GM23248 (cell line): Measurements from ENCODE around the gene FAM234A. TPM values are rescaled to one million over a fixed set of nuclear protein-coding genes. Genes with fewer than 3 reads are reported as not detected.

Source experiments
- DNase-seq: peaks from one replicate; pipeline ENCODE4 v3.0.0-alpha.2; 2015
- H2AFZ ChIP-seq: fragments of 200-600 bp; sonication (generic); 2 replicates; pipeline ENCODE4 v1.6.1; 2016; ENCODE audit warnings: antibody characterized with exemption
- H3F3A ChIP-seq: fragments of 200-600 bp; sonication (generic); 2 replicates; pipeline ENCODE4 v1.6.1; 2016; ENCODE audit warnings: mild to moderate bottlenecking, antibody characterized with exemption, mixed run types; ENCODE audit not compliant: insufficient read depth
- H3K27ac ChIP-seq: fragments of 200-600 bp; sonication (generic); 2 replicates; pipeline ENCODE4 v1.5.1; 2016; ENCODE audit warnings: mild to moderate bottlenecking
- H3K27me3 ChIP-seq: fragments of 200-600 bp; sonication (generic); replicated peaks from 2 replicates; pipeline ENCODE4 v1.6.1; 2016; ENCODE audit warnings: mild to moderate bottlenecking; ENCODE audit not compliant: insufficient read depth
- H3K36me3 ChIP-seq: fragments of 200-600 bp; sonication (generic); 2 replicates; pipeline ENCODE4 v1.6.1; 2016; ENCODE audit warnings: low read depth, mild to moderate bottlenecking
- H3K4me1 ChIP-seq: fragments of 200-600 bp; sonication (generic); 2 replicates; pipeline ENCODE4 v1.6.1; 2016; ENCODE audit warnings: mild to moderate bottlenecking; ENCODE audit not compliant: insufficient read depth
- H3K4me2 ChIP-seq: fragments of 200-600 bp; sonication (generic); one replicate; pipeline ENCODE4 v1.6.1; 2016; ENCODE audit warnings: mild to moderate bottlenecking; ENCODE audit not compliant: unreplicated experiment
- H3K4me3 ChIP-seq: fragments of 200-600 bp; sonication (generic); 2 replicates; pipeline ENCODE4 v1.5.1; 2016; ENCODE audit warnings: mild to moderate bottlenecking
- H3K79me2 ChIP-seq: fragments of 200-600 bp; sonication (generic); 2 replicates; pipeline ENCODE4 v1.6.1; 2016; ENCODE audit warnings: mild to moderate bottlenecking; ENCODE audit not compliant: insufficient read depth
- H3K9ac ChIP-seq: fragments of 200-600 bp; sonication (generic); 2 replicates; pipeline ENCODE4 v1.6.1; 2016; ENCODE audit warnings: mild to moderate bottlenecking
- H3K9me2 ChIP-seq: fragments of 200-600 bp; sonication (generic); 2 replicates; pipeline ENCODE4 v1.6.1; 2016; ENCODE audit warnings: mixed run types, mild to moderate bottlenecking, moderate library complexity; ENCODE audit not compliant: insufficient read depth
- H3K9me3 ChIP-seq: fragments of 200-600 bp; sonication (generic); one replicate; pipeline ENCODE4 v1.6.1; 2017; ENCODE audit warnings: low read depth
- H4K20me1 ChIP-seq: fragments of 200-600 bp; sonication (generic); 2 replicates; pipeline ENCODE4 v1.6.0; 2016; ENCODE audit not compliant: insufficient read depth
- EZH2 ChIP-seq: fragments of 200-600 bp; sonication (generic); IDR thresholded peaks from 2 replicates; pipeline ENCODE4 v1.6.1; 2018; ENCODE audit warnings: antibody characterized with exemption, mild to moderate bottlenecking; ENCODE audit not compliant: insufficient read depth, poor library complexity, severe bottlenecking
- EZH2phosphoT487 ChIP-seq: fragments of 200-600 bp; sonication (generic); IDR thresholded peaks from 2 replicates; pipeline ENCODE4 v1.6.1; 2018; ENCODE audit warnings: antibody characterized with exemption, moderate library complexity, mild to moderate bottlenecking, low read depth; ENCODE audit not compliant: insufficient read depth
- WGBS, 2 experiments: methylation state at CpG; one replicate each; pipeline ENCODE4 v1.1.6; 2015 to 2017; ENCODE audit warnings: low lambda C conversion rate in 2 of 2, low coverage in 1 of 2; ENCODE audit errors: missing lambda C conversion rate in 2 of 2; 5-methylcytosine and 5-hydroxymethylcytosine counted together
- in situ Hi-C: fragments of 300-500 bp; cut with MboI; formaldehyde crosslinking; loops from 2 replicates; pipeline ENCODE4 v1.15.0; 2020
- polyA plus RNA-seq: library from polyadenylated mRNA; unstranded; fragments of >200 nt; fragmentation: Nextera tagmentation; extraction: Ambion mirVana; gene quantifications from 2 replicates; pipeline ENCODE4 v1.2.1, GENCODE V29; 2016
- total RNA-seq: library from RNA; depleted of rRNA; stranded (reverse); fragments of >200 nt; shearing (Covaris generic); gene quantifications from 2 replicates; pipeline ENCODE4 v1.2.3, GENCODE V29; 2014

The FAM234A gene
- total and polyA plus RNA-seq, 2 experiments from 2014 or later: 113 to 165 TPM

DNA sequence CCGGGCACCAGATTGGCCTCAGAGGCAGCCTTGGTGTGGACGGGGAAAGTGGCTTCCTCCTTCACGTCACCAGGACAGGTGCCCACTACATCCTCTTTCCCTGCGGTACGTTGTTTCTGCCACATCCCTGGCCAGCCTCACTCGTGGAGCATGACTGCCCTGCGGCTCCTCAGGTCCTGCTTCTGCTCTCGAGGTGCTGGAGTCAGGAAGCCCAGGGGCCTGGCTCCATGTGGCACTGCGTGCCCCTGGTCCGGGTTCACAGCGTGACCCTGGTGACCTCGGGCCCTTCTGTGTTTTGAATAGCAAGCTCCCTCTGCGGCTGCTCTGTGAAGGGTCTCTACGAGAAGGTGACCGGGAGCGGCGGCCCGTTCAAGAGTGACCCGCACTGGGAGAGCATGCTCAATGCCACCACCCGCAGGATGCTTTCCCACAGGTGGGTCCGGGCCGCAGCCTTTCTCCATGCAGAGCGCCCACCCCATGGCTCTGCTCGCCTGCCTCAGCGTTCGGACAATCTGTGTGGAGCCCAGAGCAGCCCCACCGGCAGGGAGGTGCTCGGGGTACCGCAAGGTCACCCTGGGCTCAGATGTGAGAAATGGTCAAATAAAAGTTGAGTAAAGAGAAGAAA lies 27.6 kb downstream of the FAM234A start:
- in situ Hi-C loops: no loop called here
- Histone ChIP-seq H2AFZ (no peak overlapping the region), H3K36me3 (no peaks in the 10 kb centered on the region), H3K4me2 (no peak overlapping the region), H3K9ac (no peak overlapping the region), H3K27me3 (no peaks in the 10 kb centered on the region), H3K9me2 (no peaks in the 10 kb centered on the region), H3K27ac (no peak overlapping the region), H3K4me1 (no peaks in the 10 kb centered on the region), H3K9me3 (no peaks in the 10 kb centered on the region), H4K20me1 (no peaks in the 10 kb centered on the region), H3K4me3 (no peak overlapping the region), H3K79me2 (no peaks in the 10 kb centered on the region), H3F3A (no peaks in the 10 kb centered on the region)
- 96 to 97% methylated on average over 29 of the region's 29 CpGs for WGBS, 2 experiments
- DNase-seq: no peak
- TF ChIP-seq EZH2phosphoT487: no peak
- TF ChIP-seq EZH2: no peak

DNA sequence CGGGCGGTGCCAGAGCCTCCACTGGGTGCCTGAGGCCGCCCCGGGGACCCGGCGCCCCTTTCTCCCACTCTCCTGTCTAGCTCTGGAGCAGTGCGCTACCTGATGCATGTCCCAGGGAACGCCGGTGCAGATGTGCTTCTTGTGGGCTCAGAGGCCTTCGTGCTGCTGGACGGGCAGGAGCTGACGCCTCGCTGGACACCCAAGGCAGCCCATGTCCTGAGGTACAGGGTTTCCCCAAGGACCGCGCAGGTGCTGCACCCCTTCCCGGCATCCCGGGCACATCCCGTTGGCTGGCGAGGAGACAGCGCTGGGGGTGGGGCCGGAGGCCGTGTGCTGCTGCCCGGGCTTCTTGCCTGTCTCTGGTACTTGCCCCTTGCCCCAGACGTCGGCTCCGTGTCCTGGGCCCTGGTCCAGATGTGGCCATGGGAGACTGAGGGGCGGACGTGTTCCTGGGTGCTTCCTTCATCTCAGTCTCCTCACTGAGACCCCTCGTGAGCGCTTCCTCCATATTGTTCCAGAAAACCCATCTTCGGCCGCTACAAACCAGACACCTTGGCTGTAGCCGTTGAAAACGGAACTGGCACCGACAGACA lies 28.7 kb downstream of the FAM234A start:
- Histone ChIP-seq H3K27ac (no peak overlapping the region), H3K9me3 (no peaks in the 10 kb centered on the region), H3K4me3 (no peak overlapping the region), H3K36me3 (no peaks in the 10 kb centered on the region), H3K27me3 (no peaks in the 10 kb centered on the region), H2AFZ (no peak overlapping the region), H3F3A (no peaks in the 10 kb centered on the region), H3K9ac (no peak overlapping the region), H3K9me2 (no peaks in the 10 kb centered on the region), H3K4me2 (no peak overlapping the region), H3K79me2 (no peaks in the 10 kb centered on the region), H3K4me1 (no peaks in the 10 kb centered on the region), H4K20me1 (no peaks in the 10 kb centered on the region)
- TF ChIP-seq EZH2phosphoT487 (no peak), EZH2 (no peak)
- no peak for DNase-seq
- in situ Hi-C loops: no loop called here
- WGBS, 2 experiments: 93 to 95% methylated on average over 29 to 35 of the region's 35 CpGs

DNA sequence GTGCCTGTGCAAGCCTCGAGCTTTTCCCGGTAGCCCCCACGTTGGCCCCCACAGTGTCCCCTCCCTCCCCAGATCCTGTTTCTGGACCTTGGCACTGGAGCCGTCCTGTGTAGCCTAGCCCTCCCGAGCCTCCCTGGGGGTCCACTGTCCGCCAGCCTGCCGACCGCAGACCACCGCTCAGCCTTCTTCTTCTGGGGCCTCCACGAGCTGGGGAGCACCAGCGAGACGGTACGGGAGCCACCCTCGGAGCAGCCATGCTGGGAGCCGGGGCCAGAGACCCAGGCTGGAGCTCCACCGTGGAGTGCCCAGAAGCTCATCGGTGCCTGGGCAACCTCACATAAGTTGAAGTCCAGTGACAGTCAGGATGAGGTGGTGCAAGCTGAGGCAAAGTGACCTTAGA lies 29.3 kb downstream of the FAM234A start:
- TF ChIP-seq EZH2 (no peak), EZH2phosphoT487 (no peak)
- Histone ChIP-seq H3K36me3 (no peaks in the 10 kb centered on the region), H3K27ac (no peak overlapping the region), H3F3A (no peaks in the 10 kb centered on the region), H3K27me3 (no peaks in the 10 kb centered on the region), H3K4me3 (no peak overlapping the region), H3K9me2 (no peaks in the 10 kb centered on the region), H3K4me2 (no peak overlapping the region), H3K9me3 (no peaks in the 10 kb centered on the region), H3K4me1 (no peaks in the 10 kb centered on the region), H3K9ac (no peak overlapping the region), H3K79me2 (no peaks in the 10 kb centered on the region), H2AFZ (no peak overlapping the region), H4K20me1 (no peaks in the 10 kb centered on the region)
- 89 to 90% methylated on average over 15 to 17 of the region's 17 CpGs for WGBS, 2 experiments
- in situ Hi-C loops: no loop called here
- DNase-seq: no peak

DNA sequence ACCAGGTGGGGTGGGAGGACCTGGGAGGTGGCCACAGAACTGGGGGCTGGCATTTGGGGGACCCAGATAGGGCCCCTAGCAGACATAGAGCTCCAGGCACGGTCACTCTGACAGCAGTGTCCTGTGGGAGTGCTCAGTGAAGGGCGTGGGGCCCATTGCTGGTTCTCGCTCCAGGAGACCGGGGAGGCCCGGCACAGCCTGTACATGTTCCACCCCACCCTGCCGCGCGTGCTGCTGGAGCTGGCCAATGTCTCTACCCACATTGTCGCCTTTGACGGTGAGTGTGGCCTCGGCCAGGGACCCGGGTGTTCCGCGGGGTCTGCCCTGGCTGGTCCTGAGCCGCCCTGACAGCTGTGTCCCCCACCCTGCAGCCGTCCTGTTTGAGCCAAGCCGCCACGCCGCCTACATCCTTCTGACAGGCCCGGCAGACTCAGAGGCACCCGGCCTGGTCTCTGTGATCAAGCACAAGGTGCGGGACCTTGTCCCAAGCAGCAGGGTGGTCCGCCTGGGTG lies 29.9 kb downstream of the FAM234A start:
- no peak overlapping the region for H3K4me3 ChIP-seq
- no peak overlapping the region for H2AFZ ChIP-seq
- H3K27me3 ChIP-seq: no peaks in the 10 kb centered on the region
- no peaks in the 10 kb centered on the region for H4K20me1 ChIP-seq
- DNase-seq: no peak
- WGBS, 2 experiments: 92 to 95% methylated on average over 23 of the region's 23 CpGs
- H3K36me3 ChIP-seq: no peaks in the 10 kb centered on the region
- TF ChIP-seq EZH2phosphoT487 (no peak), EZH2 (no peak)
- no peaks in the 10 kb centered on the region for H3K9me2 ChIP-seq
- no peak overlapping the region for H3K9ac ChIP-seq
- H3K27ac ChIP-seq: no peak overlapping the region
- no peak overlapping the region for H3K4me2 ChIP-seq
- no peaks in the 10 kb centered on the region for H3F3A ChIP-seq
- no peaks in the 10 kb centered on the region for H3K9me3 ChIP-seq
- in situ Hi-C loops: no loop called here
- H3K79me2 ChIP-seq: no peaks in the 10 kb centered on the region
- no peaks in the 10 kb centered on the region for H3K4me1 ChIP-seq
